Measurements from ENCODE around the gene SCN9A. TPM values are rescaled to one million over a fixed set of nuclear protein-coding genes. Genes with fewer than 3 reads are reported as not detected.

The SCN9A gene
- total RNA-seq, 1 donor from 2014 or later = 1.8 TPM

GRCh38 chr2:166285215-166285614 is 90.5 kb downstream of the SCN9A start:
- DNase-seq (ENCODE audit: missing footprints) = no peak
- intact Hi-C loops (cut with DNase I) = no loop called here
- ATAC-seq = no peak

- intact Hi-C loops (cut with DNase I) = no loop called here
- DNase-seq (ENCODE audit: missing footprints) = no peak
- ATAC-seq = no peak
Observed at GRCh38 chr2:166284359-166284758, 91.4 kb downstream of the SCN9A start.

GRCh38 chr2:166282154-166282553 is 93.6 kb downstream of the SCN9A start:
- intact Hi-C loops (cut with DNase I) = no loop called here
- no peak for DNase-seq (ENCODE audit: missing footprints)
- no peak for ATAC-seq

GRCh38 chr2:166278856-166279255 is 96.9 kb downstream of the SCN9A start:
- DNase-seq (ENCODE audit: missing footprints) (no peak), ATAC-seq (no peak)
- intact Hi-C loops (cut with DNase I) = no loop called here

GRCh38 chr2:166270376-166270775 is 105.4 kb downstream of the SCN9A start:
- intact Hi-C loops (cut with DNase I) = no loop called here
- DNase-seq (ENCODE audit: missing footprints) = no peak
- ATAC-seq = no peak

GRCh38 chr2:166269322-166269721 is 106.4 kb downstream of the SCN9A start:
- intact Hi-C loops (cut with DNase I) = no loop called here
- DNase-seq (ENCODE audit: missing footprints) = no peak
- ATAC-seq = no peak

GRCh38 chr2:166257859-166258258 is 117.9 kb downstream of the SCN9A start:
- intact Hi-C loops (cut with DNase I) = no loop called here
- ATAC-seq (no peak), DNase-seq (ENCODE audit: missing footprints) (no peak)

- intact Hi-C loops (cut with DNase I) = no loop called here
- no peak for DNase-seq (ENCODE audit: missing footprints)
- ATAC-seq = no peak
Observed at GRCh38 chr2:166256896-166257295, 118.8 kb downstream of the SCN9A start.

GRCh38 chr2:166249318-166249717 is 126.4 kb downstream of the SCN9A start:
- ATAC-seq (no peak), DNase-seq (ENCODE audit: missing footprints) (no peak)
- intact Hi-C loops (cut with DNase I) = no loop called here

- intact Hi-C loops (cut with DNase I) = no loop called here
- DNase-seq (ENCODE audit: missing footprints) = no peak
- no peak for ATAC-seq
Observed at GRCh38 chr2:166246901-166247300, 128.8 kb downstream of the SCN9A start.

GRCh38 chr2:166242309-166242708 is 133.4 kb downstream of the SCN9A start:
- DNase-seq (ENCODE audit: missing footprints) (no peak), ATAC-seq (no peak)
- intact Hi-C loops (cut with DNase I) = no loop called here

GRCh38 chr2:166240387-166241313 is 135.1 kb downstream of the SCN9A start:
- intact Hi-C loops (cut with DNase I) = no loop called here
- ATAC-seq (no peak), DNase-seq (ENCODE audit: missing footprints) (no peak)

- DNase-seq (ENCODE audit: missing footprints) (no peak), ATAC-seq (no peak)
- intact Hi-C loops (cut with DNase I) = no loop called here
Observed at GRCh38 chr2:166239548-166239947, 136.2 kb downstream of the SCN9A start.

- no peak for ATAC-seq
- no peak for DNase-seq (ENCODE audit: missing footprints)
- intact Hi-C loops (cut with DNase I) = no loop called here
Observed at GRCh38 chr2:166238176-166238575, 137.6 kb downstream of the SCN9A start.

- DNase-seq (ENCODE audit: missing footprints) = no peak
- no peak for ATAC-seq
- intact Hi-C loops (cut with DNase I) = no loop called here
Observed at GRCh38 chr2:166234112-166234846, 141.5 kb downstream of the SCN9A start.

GRCh38 chr2:166233244-166233643 is 142.5 kb downstream of the SCN9A start:
- intact Hi-C loops (cut with DNase I) = no loop called here
- no peak for ATAC-seq
- no peak for DNase-seq (ENCODE audit: missing footprints)

- intact Hi-C loops (cut with DNase I) = no loop called here
- no peak for ATAC-seq
- no peak for DNase-seq (ENCODE audit: missing footprints)
Observed at GRCh38 chr2:166230724-166231070, 145.0 kb downstream of the SCN9A start.

- no peak for DNase-seq (ENCODE audit: missing footprints)
- ATAC-seq = no peak
- intact Hi-C loops (cut with DNase I) = no loop called here
Observed at GRCh38 chr2:166230024-166230723, 145.6 kb downstream of the SCN9A start.

- ATAC-seq (no peak), DNase-seq (ENCODE audit: missing footprints) (no peak)
- intact Hi-C loops (cut with DNase I) = no loop called here
Observed at GRCh38 chr2:166229678-166230023, 146.1 kb downstream of the SCN9A start.

GRCh38 chr2:166224197-166224596 is 151.5 kb downstream of the SCN9A start:
- DNase-seq (ENCODE audit: missing footprints) (no peak), ATAC-seq (no peak)
- intact Hi-C loops (cut with DNase I) = no loop called here
